HG03378 (cell line): ENCODE data around the gene B3GAT2.
"Not testable (repeated sequence)": the region's sequence is repeated elsewhere in the genome, so short reads cannot be mapped to it uniquely, and the experiment has no call there.

Experiments used
- ATAC-seq: cut with Tn5 transposase; IDR thresholded peaks from one replicate; pipeline ENCODE4 v1.9.1; 2021; ENCODE audit warnings: mild to moderate bottlenecking, moderate library complexity; ENCODE audit not compliant: unreplicated experiment

The B3GAT2 gene

GRCh38 chr6:70956451-70957283 is at the start of gene B3GAT2:
TSS of gene B3GAT2 (minus strand) at chr6:70957060. CDS start at chr6:70956429, 631 bp downstream.
- no peak for ATAC-seq

GRCh38 chr6:70998148-70998547 is 41.3 kb upstream of the B3GAT2 start:
- no peak for ATAC-seq

GRCh38 chr6:70997379-70997778 is 40.5 kb upstream of the B3GAT2 start:
- ATAC-seq = no peak

- ATAC-seq = no peak
These were observed 39.2 kb upstream of the B3GAT2 start for GRCh38 chr6:70996106-70996505.

- no peak for ATAC-seq
These were observed 38.6 kb upstream of the B3GAT2 start for GRCh38 chr6:70995411-70995810.

GRCh38 chr6:70991253-70991652 is 34.4 kb upstream of the B3GAT2 start:
- ATAC-seq = no peak

GRCh38 chr6:70985156-70985555 is 28.3 kb upstream of the B3GAT2 start:
- ATAC-seq = no peak

- no peak for ATAC-seq
These were observed 25.9 kb upstream of the B3GAT2 start for GRCh38 chr6:70982747-70983146.

- ATAC-seq = no peak
These were observed 23.9 kb upstream of the B3GAT2 start for GRCh38 chr6:70980727-70981126.

GRCh38 chr6:70973604-70974003 is 16.7 kb upstream of the B3GAT2 start:
- no peak for ATAC-seq

GRCh38 chr6:70967049-70967448 is 10.2 kb upstream of the B3GAT2 start:
- ATAC-seq = no peak

- ATAC-seq = no peak
These were observed 391 bp upstream of the B3GAT2 start for GRCh38 chr6:70957284-70957617.

GRCh38 chr6:70956191-70956450 is 739 bp downstream of the B3GAT2 start:
- no peak for ATAC-seq

- peak; percentile 87 for ATAC-seq
These were observed 1.2 kb downstream of the B3GAT2 start for GRCh38 chr6:70955441-70956190.

- ATAC-seq = no peak
These were observed 2.1 kb downstream of the B3GAT2 start for GRCh38 chr6:70954750-70955149.

- ATAC-seq = no peak
These were observed 2.7 kb downstream of the B3GAT2 start for GRCh38 chr6:70954176-70954575.

- no peak for ATAC-seq
These were observed 4.2 kb downstream of the B3GAT2 start for GRCh38 chr6:70952608-70953165.

- not testable (repeated sequence) for ATAC-seq
These were observed 12.5 kb downstream of the B3GAT2 start for GRCh38 chr6:70944321-70944720.

GRCh38 chr6:70933853-70934252 is 23.0 kb downstream of the B3GAT2 start:
- no peak for ATAC-seq

- ATAC-seq = no peak
These were observed 51.1 kb downstream of the B3GAT2 start for GRCh38 chr6:70905742-70906141.

- ATAC-seq = no peak
These were observed 53.0 kb downstream of the B3GAT2 start for GRCh38 chr6:70903665-70904452.
